Hepatocyte (in vitro differentiated cells): Measurements from ENCODE around the gene CHN1.

Source experiments
- EZH2 ChIP-seq: fragments of 200-600 bp; sonication (generic); IDR thresholded peaks from 2 replicates; pipeline ENCODE4 v1.6.1; 2016; ENCODE audit warnings: antibody characterized with exemption, mild to moderate bottlenecking, borderline replicate concordance
- EZH2phosphoT487 ChIP-seq: fragments of 200-600 bp; sonication (generic); IDR thresholded peaks from one replicate; pipeline ENCODE4 v1.6.1; 2018; ENCODE audit warnings: antibody characterized with exemption, mild to moderate bottlenecking, low read depth, moderate library complexity; ENCODE audit not compliant: unreplicated experiment, severe bottlenecking
- TF ChIP-seq, protein P1 (sequence below): fragments of 200-600 bp; sonication (generic); IDR thresholded peaks from 2 replicates; pipeline ENCODE4 v1.5.1; 2016; ENCODE audit warnings: antibody characterized with exemption, mild to moderate bottlenecking; ENCODE audit not compliant: poor library complexity

DNA sequence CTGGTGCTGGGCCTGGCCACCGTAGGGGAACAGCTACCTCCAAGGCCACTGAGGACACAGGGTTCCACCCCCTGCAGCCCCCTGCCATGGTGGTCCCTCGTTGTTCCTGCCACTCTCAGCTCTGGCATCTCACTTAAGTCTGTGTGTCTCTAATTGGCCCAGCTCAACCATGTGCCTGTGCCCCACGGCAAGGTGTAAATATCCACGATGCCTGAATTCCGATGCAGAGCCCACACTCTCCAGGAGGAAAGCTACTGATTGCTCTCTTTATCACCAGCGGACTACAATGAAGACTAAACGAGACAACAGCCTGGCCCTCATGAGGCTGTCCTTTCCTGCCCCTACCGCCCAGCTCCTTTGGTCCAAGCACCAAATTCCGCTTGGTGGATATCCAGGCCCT lies 223.9 kb downstream of the CHN1 start:
- TF ChIP-seq, protein P1, sequence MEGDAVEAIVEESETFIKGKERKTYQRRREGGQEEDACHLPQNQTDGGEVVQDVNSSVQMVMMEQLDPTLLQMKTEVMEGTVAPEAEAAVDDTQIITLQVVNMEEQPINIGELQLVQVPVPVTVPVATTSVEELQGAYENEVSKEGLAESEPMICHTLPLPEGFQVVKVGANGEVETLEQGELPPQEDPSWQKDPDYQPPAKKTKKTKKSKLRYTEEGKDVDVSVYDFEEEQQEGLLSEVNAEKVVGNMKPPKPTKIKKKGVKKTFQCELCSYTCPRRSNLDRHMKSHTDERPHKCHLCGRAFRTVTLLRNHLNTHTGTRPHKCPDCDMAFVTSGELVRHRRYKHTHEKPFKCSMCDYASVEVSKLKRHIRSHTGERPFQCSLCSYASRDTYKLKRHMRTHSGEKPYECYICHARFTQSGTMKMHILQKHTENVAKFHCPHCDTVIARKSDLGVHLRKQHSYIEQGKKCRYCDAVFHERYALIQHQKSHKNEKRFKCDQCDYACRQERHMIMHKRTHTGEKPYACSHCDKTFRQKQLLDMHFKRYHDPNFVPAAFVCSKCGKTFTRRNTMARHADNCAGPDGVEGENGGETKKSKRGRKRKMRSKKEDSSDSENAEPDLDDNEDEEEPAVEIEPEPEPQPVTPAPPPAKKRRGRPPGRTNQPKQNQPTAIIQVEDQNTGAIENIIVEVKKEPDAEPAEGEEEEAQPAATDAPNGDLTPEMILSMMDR: no peak
- TF ChIP-seq EZH2phosphoT487: no peak
- no peak for TF ChIP-seq EZH2
